ENCODE data around the gene PIP5K1C. TPM values are rescaled to one million over a fixed set of nuclear protein-coding genes. Genes with fewer than 3 reads are reported as not detected.
A peak's percentile ranks its signal among the peaks of the same experiment; 100 is the strongest.

Gene PIP5K1C
- total RNA-seq, 1 donor from 2014 or later = 42.0 TPM

DNA sequence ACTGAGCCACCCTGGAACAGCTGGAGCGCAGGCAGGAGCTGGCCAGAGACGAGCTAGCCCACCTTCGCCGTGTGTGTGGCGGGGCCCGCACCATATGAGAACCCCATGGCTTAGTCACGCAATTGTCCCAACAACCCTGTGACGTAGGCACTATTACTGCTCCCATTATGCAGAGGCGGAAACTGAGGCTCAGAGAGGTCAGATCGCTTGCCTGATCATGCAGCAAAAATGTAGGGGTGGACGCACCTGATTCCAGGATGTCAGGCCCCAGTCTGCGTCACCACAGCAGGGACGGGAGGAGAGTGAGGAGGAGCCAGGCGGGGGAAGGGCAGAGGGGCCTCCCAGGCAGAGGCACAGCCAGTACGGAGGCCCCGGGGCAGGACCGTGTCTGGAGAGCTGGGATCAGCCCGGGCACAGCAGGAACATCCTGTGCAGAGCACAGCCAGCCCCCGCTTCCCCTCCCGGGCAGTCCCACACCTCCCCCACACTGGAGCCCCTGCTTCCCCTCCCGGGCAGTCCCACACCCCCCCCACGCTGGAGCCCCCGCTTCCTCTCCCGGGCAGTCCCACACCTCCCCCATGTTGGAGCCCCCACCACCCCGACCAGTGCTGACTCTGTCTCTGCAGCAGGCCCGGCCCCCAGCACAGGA is 16.7 kb downstream of the PIP5K1C start:
- TF ChIP-seq, protein P1, sequence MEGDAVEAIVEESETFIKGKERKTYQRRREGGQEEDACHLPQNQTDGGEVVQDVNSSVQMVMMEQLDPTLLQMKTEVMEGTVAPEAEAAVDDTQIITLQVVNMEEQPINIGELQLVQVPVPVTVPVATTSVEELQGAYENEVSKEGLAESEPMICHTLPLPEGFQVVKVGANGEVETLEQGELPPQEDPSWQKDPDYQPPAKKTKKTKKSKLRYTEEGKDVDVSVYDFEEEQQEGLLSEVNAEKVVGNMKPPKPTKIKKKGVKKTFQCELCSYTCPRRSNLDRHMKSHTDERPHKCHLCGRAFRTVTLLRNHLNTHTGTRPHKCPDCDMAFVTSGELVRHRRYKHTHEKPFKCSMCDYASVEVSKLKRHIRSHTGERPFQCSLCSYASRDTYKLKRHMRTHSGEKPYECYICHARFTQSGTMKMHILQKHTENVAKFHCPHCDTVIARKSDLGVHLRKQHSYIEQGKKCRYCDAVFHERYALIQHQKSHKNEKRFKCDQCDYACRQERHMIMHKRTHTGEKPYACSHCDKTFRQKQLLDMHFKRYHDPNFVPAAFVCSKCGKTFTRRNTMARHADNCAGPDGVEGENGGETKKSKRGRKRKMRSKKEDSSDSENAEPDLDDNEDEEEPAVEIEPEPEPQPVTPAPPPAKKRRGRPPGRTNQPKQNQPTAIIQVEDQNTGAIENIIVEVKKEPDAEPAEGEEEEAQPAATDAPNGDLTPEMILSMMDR (IDR thresholded peaks at IDR 0.05; ENCODE audit: insufficient read depth, low read depth, low read length) = no peak
- TF ChIP-seq EZH2 (IDR thresholded peaks at IDR 0.05; ENCODE audit: insufficient read depth, low read length) = no peak
- Histone ChIP-seq H3K27ac (ENCODE audit: low read depth, low read length) (peak overlapping the region; percentile 88), H3K9me3 (ENCODE audit: insufficient read depth, low read depth, low read length) (peaks cover 6% of the 10 kb centered on the region), H4K20me1 (ENCODE audit: insufficient read depth, low read length) (peaks cover 63% of the 10 kb centered on the region), H3K4me3 (ENCODE audit: insufficient read depth, low read depth, low read length) (no peak overlapping the region), H3K4me1 (ENCODE audit: insufficient read depth, low read length) (peaks cover 24% of the 10 kb centered on the region), H3K79me2 (ENCODE audit: insufficient read depth, low read length) (peaks cover 79% of the 10 kb centered on the region), H2AFZ (ENCODE audit: low read depth, low read length) (no peak overlapping the region), H3K9ac (ENCODE audit: low read length) (peak overlapping the region; percentile 70), H3K27me3 (ENCODE audit: insufficient read depth, low read length) (no peaks in the 10 kb centered on the region), H3K4me2 (ENCODE audit: low read length) (peak overlapping the region; percentile 59), H3K36me3 (ENCODE audit: insufficient read depth, low read length) (no peaks in the 10 kb centered on the region)
- H3K9me3 Mint-ChIP-seq (ENCODE audit: unreplicated experiment) = no peaks in the 10 kb centered on the region
- peak overlapping the region; percentile 85 for H3K27ac Mint-ChIP-seq (ENCODE audit: unreplicated experiment)
- H3K36me3 Mint-ChIP-seq (ENCODE audit: low read depth, unreplicated experiment) = peaks cover 18% of the 10 kb centered on the region
- no peak overlapping the region for H3K4me3 Mint-ChIP-seq (ENCODE audit: unreplicated experiment)
- H3K27me3 Mint-ChIP-seq (ENCODE audit: low read depth, unreplicated experiment) = no peaks in the 10 kb centered on the region
- FAIRE-seq (no peak), DNase-seq (ENCODE audit: low read depth) (peak; percentile 80)
- peaks cover 9% of the 10 kb centered on the region for H3K4me1 Mint-ChIP-seq (ENCODE audit: low read depth, unreplicated experiment)

GRCh38 chr19:3682741-3683404 is 17.4 kb downstream of the PIP5K1C start:
- Histone ChIP-seq H2AFZ (ENCODE audit: low read depth, low read length) (no peak overlapping the region), H3K36me3 (ENCODE audit: insufficient read depth, low read length) (no peaks in the 10 kb centered on the region), H3K27me3 (ENCODE audit: insufficient read depth, low read length) (no peaks in the 10 kb centered on the region), H4K20me1 (ENCODE audit: insufficient read depth, low read length) (peaks cover 63% of the 10 kb centered on the region), H3K4me3 (ENCODE audit: insufficient read depth, low read depth, low read length) (no peak overlapping the region), H3K9ac (ENCODE audit: low read length) (peak overlapping the region; percentile 70), H3K79me2 (ENCODE audit: insufficient read depth, low read length) (peaks cover 73% of the 10 kb centered on the region), H3K4me1 (ENCODE audit: insufficient read depth, low read length) (peaks cover 24% of the 10 kb centered on the region), H3K4me2 (ENCODE audit: low read length) (peak overlapping the region; percentile 59), H3K27ac (ENCODE audit: low read depth, low read length) (peak overlapping the region; percentile 88), H3K9me3 (ENCODE audit: insufficient read depth, low read depth, low read length) (peaks cover 6% of the 10 kb centered on the region)
- Mint-ChIP-seq H3K4me3 (ENCODE audit: unreplicated experiment) (no peak overlapping the region), H3K27ac (ENCODE audit: unreplicated experiment) (no peak overlapping the region), H3K4me1 (ENCODE audit: low read depth, unreplicated experiment) (peaks cover 9% of the 10 kb centered on the region), H3K36me3 (ENCODE audit: low read depth, unreplicated experiment) (peaks cover 18% of the 10 kb centered on the region), H3K27me3 (ENCODE audit: low read depth, unreplicated experiment) (no peaks in the 10 kb centered on the region), H3K9me3 (ENCODE audit: unreplicated experiment) (no peaks in the 10 kb centered on the region)
- FAIRE-seq = no peak
- DNase-seq (ENCODE audit: low read depth) = peak; percentile 67
- TF ChIP-seq, protein P1 (IDR thresholded peaks at IDR 0.05; ENCODE audit: insufficient read depth, low read depth, low read length) = no peak
- no peak for TF ChIP-seq EZH2 (IDR thresholded peaks at IDR 0.05; ENCODE audit: insufficient read depth, low read length)

DNA sequence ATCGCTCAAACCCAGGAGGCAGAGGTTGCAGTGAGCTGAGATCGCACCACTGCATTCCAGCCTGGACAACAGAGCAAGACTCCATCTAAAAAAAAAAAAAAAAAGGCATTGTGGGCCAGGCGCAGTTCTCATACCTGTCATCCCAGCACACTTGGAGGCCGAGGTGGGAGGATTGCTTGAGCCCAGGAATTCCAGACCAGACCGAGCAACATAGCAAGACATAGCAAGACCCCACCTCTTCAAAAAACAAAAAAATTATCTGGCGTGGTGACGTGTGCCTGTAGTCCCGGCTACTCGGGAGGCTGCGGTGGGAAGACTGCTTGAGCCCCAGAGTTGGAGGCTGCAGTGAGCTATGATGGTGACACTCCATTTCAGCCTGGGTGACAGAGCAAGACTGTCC is 18.0 kb downstream of the PIP5K1C start:
- H3K4me3 Mint-ChIP-seq (ENCODE audit: unreplicated experiment) = no peak overlapping the region
- peaks cover 21% of the 10 kb centered on the region for H3K4me1 ChIP-seq (ENCODE audit: insufficient read depth, low read length)
- peak overlapping the region; percentile 53 for H3K27ac Mint-ChIP-seq (ENCODE audit: unreplicated experiment)
- H3K27me3 ChIP-seq (ENCODE audit: insufficient read depth, low read length) = no peaks in the 10 kb centered on the region
- peaks cover 67% of the 10 kb centered on the region for H3K79me2 ChIP-seq (ENCODE audit: insufficient read depth, low read length)
- no peak overlapping the region for H3K4me2 ChIP-seq (ENCODE audit: low read length)
- no peak overlapping the region for H3K4me3 ChIP-seq (ENCODE audit: insufficient read depth, low read depth, low read length)
- H4K20me1 ChIP-seq (ENCODE audit: insufficient read depth, low read length) = peaks cover 58% of the 10 kb centered on the region
- H3K4me1 Mint-ChIP-seq (ENCODE audit: low read depth, unreplicated experiment) = peaks cover 8% of the 10 kb centered on the region
- TF ChIP-seq, protein P1 (IDR thresholded peaks at IDR 0.05; ENCODE audit: insufficient read depth, low read depth, low read length) = no peak
- no peak for TF ChIP-seq EZH2 (IDR thresholded peaks at IDR 0.05; ENCODE audit: insufficient read depth, low read length)
- H3K27ac ChIP-seq (ENCODE audit: low read depth, low read length) = peak overlapping the region; percentile 88
- no peaks in the 10 kb centered on the region for H3K27me3 Mint-ChIP-seq (ENCODE audit: low read depth, unreplicated experiment)
- no peak overlapping the region for H3K9ac ChIP-seq (ENCODE audit: low read length)
- H2AFZ ChIP-seq (ENCODE audit: low read depth, low read length) = no peak overlapping the region
- peaks cover 18% of the 10 kb centered on the region for H3K36me3 Mint-ChIP-seq (ENCODE audit: low read depth, unreplicated experiment)
- no peaks in the 10 kb centered on the region for H3K9me3 Mint-ChIP-seq (ENCODE audit: unreplicated experiment)
- FAIRE-seq = no peak
- no peaks in the 10 kb centered on the region for H3K36me3 ChIP-seq (ENCODE audit: insufficient read depth, low read length)
- peaks cover 6% of the 10 kb centered on the region for H3K9me3 ChIP-seq (ENCODE audit: insufficient read depth, low read depth, low read length)
- no peak for DNase-seq (ENCODE audit: low read depth)

All from astrocyte (in vitro differentiated cells and primary cell).